ENCODE results near the gene TERT.

TERT gene

GRCh38 chr5:1254196-1254595, 40.7 kb downstream of the TERT start:
- in situ Hi-C loops (cut with MboI; ENCODE audit: low sequenced_read_pairs, unreplicated experiment), result no loop called here
- DNase-seq (ENCODE audit: low spot score), result no peak
- no peak for TF ChIP-seq CTCF (IDR thresholded peaks at IDR 0.05; ENCODE audit: borderline replicate concordance, control extremely low read depth, extremely low read depth, insufficient read depth, missing control alignments)

- in situ Hi-C loops (cut with MboI; ENCODE audit: low sequenced_read_pairs, unreplicated experiment), result no loop called here
- TF ChIP-seq CTCF (IDR thresholded peaks at IDR 0.05; ENCODE audit: borderline replicate concordance, control extremely low read depth, extremely low read depth, insufficient read depth, missing control alignments), result no peak
- no peak for DNase-seq (ENCODE audit: low spot score)
Observed at GRCh38 chr5:1253456-1254105, 41.3 kb downstream of the TERT start.

GRCh38 chr5:1252681-1253080, 42.2 kb downstream of the TERT start:
- in situ Hi-C loops (cut with MboI; ENCODE audit: low sequenced_read_pairs, unreplicated experiment), result no loop called here
- no peak for DNase-seq (ENCODE audit: low spot score)
- TF ChIP-seq CTCF (IDR thresholded peaks at IDR 0.05; ENCODE audit: borderline replicate concordance, control extremely low read depth, extremely low read depth, insufficient read depth, missing control alignments), result no peak

- in situ Hi-C loops (cut with MboI; ENCODE audit: low sequenced_read_pairs, unreplicated experiment), result no loop called here
- no peak for TF ChIP-seq CTCF (IDR thresholded peaks at IDR 0.05; ENCODE audit: borderline replicate concordance, control extremely low read depth, extremely low read depth, insufficient read depth, missing control alignments)
- no peak for DNase-seq (ENCODE audit: low spot score)
Observed at GRCh38 chr5:1251678-1252580, 42.9 kb downstream of the TERT start.

GRCh38 chr5:1249366-1250280, 45.2 kb downstream of the TERT start:
- no peak for DNase-seq (ENCODE audit: low spot score)
- TF ChIP-seq CTCF (IDR thresholded peaks at IDR 0.05; ENCODE audit: borderline replicate concordance, control extremely low read depth, extremely low read depth, insufficient read depth, missing control alignments), result no peak
- in situ Hi-C loops (cut with MboI; ENCODE audit: low sequenced_read_pairs, unreplicated experiment), result no loop called here

- in situ Hi-C loops (cut with MboI; ENCODE audit: low sequenced_read_pairs, unreplicated experiment), result no loop called here
- TF ChIP-seq CTCF (IDR thresholded peaks at IDR 0.05; ENCODE audit: borderline replicate concordance, control extremely low read depth, extremely low read depth, insufficient read depth, missing control alignments), result no peak
- no peak for DNase-seq (ENCODE audit: low spot score)
Observed at GRCh38 chr5:1247811-1248210, 47.1 kb downstream of the TERT start.

Measured in GM13976 (cell line).